HepG2 (cell line): ENCODE measurements around the gene METAP2. TPM values are rescaled to one million over a fixed set of nuclear protein-coding genes. Genes with fewer than 3 reads are reported as not detected.

Experiments used
- ATF7-NPFF ChIP-seq: sonication (generic); formaldehyde crosslinking; IDR thresholded peaks from 2 replicates; pipeline ENCODE4 v1.8.1; 2023; ENCODE audit warnings: mild to moderate bottlenecking, low read depth, missing genetic modification reagents, moderate library complexity
- E2F2 ChIP-seq: sonication (generic); formaldehyde crosslinking; IDR thresholded peaks from 2 replicates; pipeline ENCODE4 v1.4.0; 2020; ENCODE audit warnings: missing genetic modification reagents, borderline replicate concordance
- FLYWCH1 ChIP-seq: sonication (generic); formaldehyde crosslinking; IDR thresholded peaks from 2 replicates; pipeline ENCODE4 v1.8.1; 2023; ENCODE audit warnings: mild to moderate bottlenecking, missing genetic modification reagents
- GABPB1 ChIP-seq: IDR thresholded peaks from 2 replicates; pipeline ENCODE4 v1.6.1; 2016; ENCODE audit warnings: mild to moderate bottlenecking, missing genetic modification reagents, moderate library complexity, missing compliant biosample characterization
- KDM5A ChIP-seq: fragments of 200-600 bp; sonication (generic); IDR thresholded peaks from 2 replicates; pipeline ENCODE4 v1.7.0; 2018; ENCODE audit warnings: antibody characterized with exemption, mild to moderate bottlenecking, low read length, borderline replicate concordance
- KDM6A ChIP-seq: IDR thresholded peaks from 2 replicates; pipeline ENCODE4 v1.6.1; 2016; ENCODE audit warnings: low read depth
- MYC ChIP-seq: sonication (generic); formaldehyde crosslinking; IDR thresholded peaks from 2 replicates; pipeline ENCODE4 v1.9.0; 2021; ENCODE audit warnings: missing genetic modification reagents, borderline replicate concordance
- POGZ ChIP-seq: sonication (generic); formaldehyde crosslinking; IDR thresholded peaks from 2 replicates; pipeline ENCODE4 v1.4.0; 2020; ENCODE audit warnings: mild to moderate bottlenecking, missing genetic modification reagents
- TERF1 ChIP-seq: sonication (generic); formaldehyde crosslinking; IDR thresholded peaks from 2 replicates; pipeline ENCODE4 v1.8.0; 2022; ENCODE audit warnings: mild to moderate bottlenecking, missing genetic modification reagents, moderate library complexity
- TRIM24 ChIP-seq: sonication (generic); formaldehyde crosslinking; IDR thresholded peaks from 2 replicates; pipeline ENCODE4 v1.8.0; 2022; ENCODE audit warnings: mild to moderate bottlenecking, missing genetic modification reagents
- XRCC5 ChIP-seq: fragments of 200-400 bp; formaldehyde crosslinking; optimal IDR thresholded peaks from 2 replicates; pipeline ENCODE3; 2017; ENCODE audit warnings: mild to moderate bottlenecking, low read length
- ZBTB38 ChIP-seq: sonication (generic); formaldehyde crosslinking; IDR thresholded peaks from 2 replicates; pipeline ENCODE4 v1.5.1; 2020; ENCODE audit warnings: mild to moderate bottlenecking, missing genetic modification reagents
- ZFX ChIP-seq: sonication (generic); formaldehyde crosslinking; IDR thresholded peaks from 2 replicates; pipeline ENCODE4 v1.4.0; 2020; ENCODE audit warnings: mild to moderate bottlenecking, low read depth, missing genetic modification reagents, moderate library complexity
- ZKSCAN1 ChIP-seq: fragments of 150-350 bp; IDR thresholded peaks from 2 replicates; pipeline ENCODE4 v1.6.1; 2014; ENCODE audit warnings: low read length
- ZMAT3 ChIP-seq: sonication (generic); formaldehyde crosslinking; conservative IDR thresholded peaks from 2 replicates; pipeline ENCODE4 v1.7.0; 2021; ENCODE audit warnings: missing genetic modification reagents
- ZNF207 ChIP-seq: fragments of 450-650 bp; IDR thresholded peaks from 2 replicates; pipeline ENCODE4 v1.6.1; 2016; ENCODE audit warnings: antibody characterized with exemption, borderline replicate concordance
- ZNF354B ChIP-seq: sonication (generic); formaldehyde crosslinking; IDR thresholded peaks from 2 replicates; pipeline ENCODE4 v1.8.0; 2022; ENCODE audit warnings: mild to moderate bottlenecking, missing genetic modification reagents
- ZNF549 ChIP-seq: sonication (generic); formaldehyde crosslinking; IDR thresholded peaks from 2 replicates; pipeline ENCODE4 v1.5.0; 2020; ENCODE audit warnings: missing genetic modification reagents
- ZNF574 ChIP-seq: sonication (generic); formaldehyde crosslinking; IDR thresholded peaks from 2 replicates; pipeline ENCODE4 v1.4.0; 2020; ENCODE audit warnings: missing genetic modification reagents
- ZNF768 ChIP-seq: sonication (generic); formaldehyde crosslinking; IDR thresholded peaks from 2 replicates; pipeline ENCODE4 v1.4.0; 2020; ENCODE audit warnings: missing genetic modification reagents
- polyA plus RNA-seq, 8 experiments: library from polyadenylated mRNA; depleted of rRNA in 3 of 8; stranded (reverse) in 7 of 8; unstranded in 1 of 8; fragments of >200 nt; fragmentation: Illumina TruSeq in 4 of 8; extraction: Trizol in 4 of 8; gene quantifications; 2 replicates each; pipeline versions ENCODE4 v1.2.1 to v1.2.3, GENCODE V29; 2011 to 2016; ENCODE audit warnings: low read depth in 4 of 8, missing spikeins in 1 of 8, mixed read lengths in 1 of 8; ENCODE audit not compliant: insufficient read depth in 1 of 8
- total RNA-seq, 5 experiments: library from RNA; depleted of rRNA; stranded (reverse); fragments of >200 nt; fragmentation: Illumina TruSeq; extraction: Trizol; gene quantifications; 2 replicates each; pipeline ENCODE4 v1.2.3, GENCODE V29; 2016; ENCODE audit warnings: low read depth in 1 of 5
- TF ChIP-seq, protein P1 (sequence below): sonication (generic); formaldehyde crosslinking; IDR thresholded peaks from 2 replicates; pipeline ENCODE4 v1.4.0; 2020; ENCODE audit warnings: missing genetic modification reagents
- TF ChIP-seq, protein P2 (sequence below): IDR thresholded peaks from 2 replicates; pipeline ENCODE4 v1.6.1; 2016; ENCODE audit warnings: missing compliant biosample characterization, missing genetic modification reagents, borderline replicate concordance

Gene METAP2
- total and polyA plus RNA-seq, 2 of the 13 experiments (the other 11 are each of a cell fraction or from before 2014, with no cell fraction given) = 67.8 to 131 TPM

- TF ChIP-seq, protein P1, sequence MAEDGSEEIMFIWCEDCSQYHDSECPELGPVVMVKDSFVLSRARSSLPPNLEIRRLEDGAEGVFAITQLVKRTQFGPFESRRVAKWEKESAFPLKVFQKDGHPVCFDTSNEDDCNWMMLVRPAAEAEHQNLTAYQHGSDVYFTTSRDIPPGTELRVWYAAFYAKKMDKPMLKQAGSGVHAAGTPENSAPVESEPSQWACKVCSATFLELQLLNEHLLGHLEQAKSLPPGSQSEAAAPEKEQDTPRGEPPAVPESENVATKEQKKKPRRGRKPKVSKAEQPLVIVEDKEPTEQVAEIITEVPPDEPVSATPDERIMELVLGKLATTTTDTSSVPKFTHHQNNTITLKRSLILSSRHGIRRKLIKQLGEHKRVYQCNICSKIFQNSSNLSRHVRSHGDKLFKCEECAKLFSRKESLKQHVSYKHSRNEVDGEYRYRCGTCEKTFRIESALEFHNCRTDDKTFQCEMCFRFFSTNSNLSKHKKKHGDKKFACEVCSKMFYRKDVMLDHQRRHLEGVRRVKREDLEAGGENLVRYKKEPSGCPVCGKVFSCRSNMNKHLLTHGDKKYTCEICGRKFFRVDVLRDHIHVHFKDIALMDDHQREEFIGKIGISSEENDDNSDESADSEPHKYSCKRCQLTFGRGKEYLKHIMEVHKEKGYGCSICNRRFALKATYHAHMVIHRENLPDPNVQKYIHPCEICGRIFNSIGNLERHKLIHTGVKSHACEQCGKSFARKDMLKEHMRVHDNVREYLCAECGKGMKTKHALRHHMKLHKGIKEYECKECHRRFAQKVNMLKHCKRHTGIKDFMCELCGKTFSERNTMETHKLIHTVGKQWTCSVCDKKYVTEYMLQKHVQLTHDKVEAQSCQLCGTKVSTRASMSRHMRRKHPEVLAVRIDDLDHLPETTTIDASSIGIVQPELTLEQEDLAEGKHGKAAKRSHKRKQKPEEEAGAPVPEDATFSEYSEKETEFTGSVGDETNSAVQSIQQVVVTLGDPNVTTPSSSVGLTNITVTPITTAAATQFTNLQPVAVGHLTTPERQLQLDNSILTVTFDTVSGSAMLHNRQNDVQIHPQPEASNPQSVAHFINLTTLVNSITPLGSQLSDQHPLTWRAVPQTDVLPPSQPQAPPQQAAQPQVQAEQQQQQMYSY (CRISPR knock-in tag) = no peak
- no peak; the same call in 1 of the 2 replicates for TF ChIP-seq ZNF768
- TF ChIP-seq ZNF207 = no peak
- TF ChIP-seq XRCC5 = peak; percentile 46
- no peak for TF ChIP-seq ZKSCAN1
- TF ChIP-seq GABPB1 = peak; percentile 49; the same call in 1 of the 2 replicates
- peak; percentile 71 for TF ChIP-seq ZNF574 (CRISPR knock-in tag)
- no peak for TF ChIP-seq POGZ
- TF ChIP-seq KDM5A = no peak
- TF ChIP-seq E2F2 (CRISPR knock-in tag) = no peak
- 0 out of 2 replicates have a peak, but pooled peaks have one; percentile 23 for TF ChIP-seq ZBTB38
- no peak for TF ChIP-seq ATF7-NPFF (CRISPR knock-in tag)
- no peak for TF ChIP-seq TERF1 (CRISPR knock-in tag)
- peak; percentile 90 for TF ChIP-seq ZFX (CRISPR knock-in tag)
- no peak; the same call in 1 of the 2 replicates for TF ChIP-seq MYC (CRISPR knock-in tag)
- no peak for TF ChIP-seq ZMAT3 (CRISPR knock-in tag)
- no peak for TF ChIP-seq KDM6A (CRISPR knock-in tag)
- TF ChIP-seq ZNF354B (CRISPR knock-in tag) = no peak
- TF ChIP-seq ZNF549 = no peak
- no peak for TF ChIP-seq FLYWCH1 (CRISPR knock-in tag)
- TF ChIP-seq, protein P2, sequence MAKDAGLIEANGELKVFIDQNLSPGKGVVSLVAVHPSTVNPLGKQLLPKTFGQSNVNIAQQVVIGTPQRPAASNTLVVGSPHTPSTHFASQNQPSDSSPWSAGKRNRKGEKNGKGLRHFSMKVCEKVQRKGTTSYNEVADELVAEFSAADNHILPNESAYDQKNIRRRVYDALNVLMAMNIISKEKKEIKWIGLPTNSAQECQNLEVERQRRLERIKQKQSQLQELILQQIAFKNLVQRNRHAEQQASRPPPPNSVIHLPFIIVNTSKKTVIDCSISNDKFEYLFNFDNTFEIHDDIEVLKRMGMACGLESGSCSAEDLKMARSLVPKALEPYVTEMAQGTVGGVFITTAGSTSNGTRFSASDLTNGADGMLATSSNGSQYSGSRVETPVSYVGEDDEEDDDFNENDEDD = 0 out of 2 replicates have a peak, but pooled peaks have one; percentile 44
- TF ChIP-seq TRIM24 (CRISPR knock-in tag) = no peak
Measured at GRCh38 chr12:95446506-95446900, 27.4 kb upstream of the METAP2 start (continued).
